Sigmoid colon (tissue), 7 donors: ENCODE measurements around the gene GRM8. TPM values are rescaled to one million over a fixed set of nuclear protein-coding genes. Genes with fewer than 3 reads are reported as not detected.
A peak's percentile ranks its signal among the peaks of the same experiment; 100 is the strongest.

Source experiments
- DNase-seq: peaks from one replicate; pipeline ENCODE4 v3.0.0-alpha.2; 2019
- H3K27ac ChIP-seq, 4 donors: fragments of 200-600 bp; sonication (generic); one replicate each; pipeline ENCODE4 v1.5.1; 2016 to 2019; ENCODE audit warnings: mild to moderate bottlenecking in 1 of 4
- H3K27me3 ChIP-seq, 3 donors: fragments of 200-600 bp; sonication (generic); one replicate each; pipeline ENCODE4 v1.5.1; 2019; ENCODE audit warnings: mild to moderate bottlenecking in 1 of 3
- H3K36me3 ChIP-seq, 4 donors: fragments of 200-600 bp; sonication (generic); one replicate each; pipeline ENCODE4 v1.5.1; 2016 to 2019
- H3K4me1 ChIP-seq, 4 donors: fragments of 200-600 bp; sonication (generic); one replicate each; pipeline ENCODE4 v1.5.1; 2017 to 2019
- H3K4me3 ChIP-seq, 4 donors: fragments of 200-600 bp; sonication (generic); one replicate each; pipeline ENCODE4 v1.5.1; 2017 to 2019; ENCODE audit warnings: mild to moderate bottlenecking in 2 of 4, moderate library complexity in 1 of 4
- H3K9me3 ChIP-seq, 4 donors: fragments of 200-600 bp in 3 of 4; sonication (generic) in 3 of 4; one replicate each; pipeline versions ENCODE4 v1.5.1 to v1.6.1; 2013 to 2019
- CTCF ChIP-seq, 4 experiments: fragments of 450-650 bp in 3 of 4; fragments of 200-600 bp in 1 of 4; IDR thresholded peaks; one replicate each; pipeline ENCODE4 v1.5.1; 2016 to 2019; ENCODE audit warnings: antibody characterized with exemption in 4 of 4, mild to moderate bottlenecking in 3 of 4, moderate library complexity in 2 of 4
- EP300 ChIP-seq, 4 donors: sonication (generic); formaldehyde crosslinking; IDR thresholded peaks; one replicate each; pipeline ENCODE4 v1.6.1; 2017; ENCODE audit warnings: antibody characterized with exemption in 4 of 4
- POLR2A ChIP-seq, 2 donors: fragments of 450-650 bp; IDR thresholded peaks; one replicate each; pipeline ENCODE4 v1.6.1; 2016; ENCODE audit warnings: antibody characterized with exemption in 2 of 2, mild to moderate bottlenecking in 2 of 2, moderate library complexity in 2 of 2
- POLR2AphosphoS5 ChIP-seq, 4 donors: sonication (generic); formaldehyde crosslinking; IDR thresholded peaks; one replicate each; pipeline ENCODE4 v1.6.1; 2017; ENCODE audit warnings: antibody characterized with exemption in 4 of 4
- WGBS, 2 donors: extraction: QIAGEN DNeasy Blood & Tissue Kit; methylation state at CpG; one replicate each; pipeline ENCODE4 v1.1.7; 2013; 5-methylcytosine and 5-hydroxymethylcytosine counted together
- intact Hi-C: fragments of 100-400 bp; cut with DNase I; formaldehyde crosslinking; loops from one replicate; pipeline ENCODE4 v1.15.1; 2023
- polyA plus RNA-seq, 3 donors: library from polyadenylated mRNA; stranded (reverse); fragments of 200-250 nt; gene quantifications; one replicate each; pipeline ENCODE4 v1.2.3, GENCODE V29; 2013
- total RNA-seq, 4 donors: library from RNA; depleted of rRNA; stranded (reverse); fragments of >200 nt; gene quantifications; one replicate each; pipeline ENCODE4 v1.1.0, GENCODE V29; 2016
- donor health status: healthy with polysubstance abuse.
- donor health status: Bipolar disorder and iron deficiency.
- donor health status: healthy.

The GRM8 gene
- total RNA-seq, result under 1 TPM in 2 of 4 donors, not detected in 2; 0.27 to 0.55 TPM
- 1 to 10 TPM in 1 of 3 donors, not detected in 2; 1.9 TPM for polyA plus RNA-seq

- WGBS, 2 donors, result 1% methylated on average over 62 of the region's 62 CpGs
- TF ChIP-seq POLR2A (IDR thresholded peaks at IDR 0.05) (no peak), EP300 (IDR thresholded peaks at IDR 0.05) (no peak), POLR2AphosphoS5 (IDR thresholded peaks at IDR 0.05) (no peak)
- Histone ChIP-seq H3K4me1 (peaks cover 0 to 30% (median 23%) of the 10 kb centered on the region in 4 donors), H3K9me3 (no peaks in the 10 kb centered on the region), H3K36me3 (no peaks in the 10 kb centered on the region), H3K27me3 (peaks cover 15 to 70% (median 43%) of the 10 kb centered on the region in 3 donors), H3K27ac (peak within 1 kb of the TSS; percentile 7 to 68 (median 42)), H3K4me3 (peak within 1 kb of the TSS; percentile 46 to 68 (median 62))
- intact Hi-C loops, result loop anchor here (5.0 kb wide), 1 partner anchor 451 kb away; no protein-coding TSS in a partner anchor
- peak; percentile 72 for DNase-seq
These were observed at the start of gene GRM8 for GRCh38 chr7:127252778-127253280. Gene GRM8 (minus strand): TSS chr7:127252941.

- no peak for DNase-seq
- Histone ChIP-seq H3K36me3 (no peaks in the 10 kb centered on the region), H3K27ac (no peak overlapping the region), H3K4me3 (no peak overlapping the region), H3K27me3 (peaks cover 0 to 3% (median 0%) of the 10 kb centered on the region in 3 donors), H3K9me3 (no peaks in the 10 kb centered on the region), H3K4me1 (no peaks in the 10 kb centered on the region)
- WGBS, 2 donors, result 96 to 97% methylated on average over 1 of the region's 1 CpG
- intact Hi-C loops, result no loop called here
- TF ChIP-seq EP300 (IDR thresholded peaks at IDR 0.05) (no peak), POLR2AphosphoS5 (IDR thresholded peaks at IDR 0.05) (no peak), POLR2A (IDR thresholded peaks at IDR 0.05) (no peak), CTCF (IDR thresholded peaks at IDR 0.05) (no peak)
These were observed 38.1 kb upstream of the GRM8 start for GRCh38 chr7:127290801-127291361.

- H3K36me3 ChIP-seq, result no peaks in the 10 kb centered on the region
- intact Hi-C loops, result no loop called here
- no peaks in the 10 kb centered on the region for H3K4me1 ChIP-seq
- 84 to 88% methylated on average over 5 of the region's 5 CpGs for WGBS, 2 donors
- H3K9me3 ChIP-seq, result no peaks in the 10 kb centered on the region
- no peak overlapping the region for H3K4me3 ChIP-seq
- no peak for DNase-seq
- no peak overlapping the region for H3K27ac ChIP-seq
- peaks cover 0 to 3% (median 0%) of the 10 kb centered on the region in 3 donors for H3K27me3 ChIP-seq
- TF ChIP-seq EP300 (IDR thresholded peaks at IDR 0.05) (no peak), POLR2A (IDR thresholded peaks at IDR 0.05) (no peak)
These were observed 37.4 kb upstream of the GRM8 start for GRCh38 chr7:127290116-127290655.

GRCh38 chr7:127287133-127287532 is 34.4 kb upstream of the GRM8 start:
- Histone ChIP-seq H3K27me3 (peaks cover 0 to 3% (median 0%) of the 10 kb centered on the region in 3 donors), H3K4me1 (no peaks in the 10 kb centered on the region), H3K36me3 (no peaks in the 10 kb centered on the region), H3K27ac (no peak overlapping the region), H3K9me3 (no peaks in the 10 kb centered on the region), H3K4me3 (no peak overlapping the region)
- intact Hi-C loops, result no loop called here
- WGBS, 2 donors, result 31 to 67% methylated on average over 6 of the region's 6 CpGs
- no peak for TF ChIP-seq CTCF (IDR thresholded peaks at IDR 0.05)
- TF ChIP-seq EP300 (IDR thresholded peaks at IDR 0.05), result no peak
- TF ChIP-seq POLR2A (IDR thresholded peaks at IDR 0.05), result no peak
- TF ChIP-seq POLR2AphosphoS5 (IDR thresholded peaks at IDR 0.05), result no peak
- DNase-seq, result no peak

GRCh38 chr7:127270093-127270492 is 17.4 kb upstream of the GRM8 start:
- TF ChIP-seq POLR2A (IDR thresholded peaks at IDR 0.05), result no peak
- no peak for TF ChIP-seq EP300 (IDR thresholded peaks at IDR 0.05)
- no peak for TF ChIP-seq POLR2AphosphoS5 (IDR thresholded peaks at IDR 0.05)
- no peak for TF ChIP-seq CTCF (IDR thresholded peaks at IDR 0.05)
- 96 to 97% methylated on average over 1 of the region's 1 CpG for WGBS, 2 donors
- H3K4me1 ChIP-seq, result no peaks in the 10 kb centered on the region
- no peak overlapping the region for H3K27ac ChIP-seq
- H3K9me3 ChIP-seq, result no peaks in the 10 kb centered on the region
- no peaks in the 10 kb centered on the region for H3K36me3 ChIP-seq
- DNase-seq, result no peak
- H3K4me3 ChIP-seq, result no peak overlapping the region
- intact Hi-C loops, result no loop called here
- no peaks in the 10 kb centered on the region for H3K27me3 ChIP-seq
